ENCODE data around the gene HTR2A. TPM values are rescaled to one million over a fixed set of nuclear protein-coding genes. Genes with fewer than 3 reads are reported as not detected.

The HTR2A gene
- total and polyA plus RNA-seq, 2 donors (not counting 3 experiments of a cell fraction or from before 2014, with no cell fraction given), result not detected

DNA sequence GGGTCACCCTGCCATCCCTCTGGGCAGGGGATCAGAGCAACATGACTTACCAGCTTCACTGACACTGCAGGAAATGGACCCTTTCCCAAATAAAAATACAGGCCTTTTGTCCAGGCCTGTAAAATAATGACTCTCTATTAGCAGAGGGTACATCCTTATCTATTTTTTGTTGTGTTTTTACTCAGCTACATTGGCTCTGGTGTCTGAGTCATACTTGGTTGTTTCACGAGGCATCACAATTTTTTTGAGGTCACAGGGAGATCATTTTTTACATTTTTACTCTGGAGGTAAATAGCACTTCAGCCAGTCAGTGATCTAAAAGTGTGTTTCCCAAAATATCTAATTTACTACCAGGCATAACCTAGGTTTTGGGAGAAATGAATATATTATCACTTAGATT, 6.9 kb upstream of the HTR2A start:
- Histone ChIP-seq H4K20me1 (replicated peaks; ENCODE audit: control insufficient read depth, extremely low read depth, insufficient read depth, low read length) (no peaks in the 10 kb centered on the region), H3K9ac (replicated peaks; ENCODE audit: extremely low read depth, insufficient read depth, low read length) (no peak overlapping the region), H3K9me3 (replicated peaks; ENCODE audit: control insufficient read depth, insufficient read depth, low read length) (no peaks in the 10 kb centered on the region), H3K9me1 (replicated peaks; ENCODE audit: control insufficient read depth, extremely low read depth, insufficient read depth, low read length) (no peaks in the 10 kb centered on the region), H3K4me3 (replicated peaks in 1 of 3; ENCODE audit: insufficient read depth in 1 of 3, low read depth in 1 of 3, low read length in 3 of 3) (no peak overlapping the region), H3K79me2 (ENCODE audit: control insufficient read depth, insufficient read depth, low read length) (no peaks in the 10 kb centered on the region), H2AFZ (ENCODE audit: low read depth, low read length) (no peak overlapping the region), H3K36me3 (ENCODE audit: control insufficient read depth in 2 of 2, extremely low read depth in 1 of 2, insufficient read depth in 2 of 2, low read length in 2 of 2) (no peaks in the 10 kb centered on the region), H3K27me3 (ENCODE audit: control insufficient read depth in 2 of 2, insufficient read depth in 2 of 2, low read length in 2 of 2) (no peaks in the 10 kb centered on the region), H3K4me1 (ENCODE audit: control insufficient read depth, extremely low read depth, insufficient read depth, low read length) (no peaks in the 10 kb centered on the region), H3K27ac (ENCODE audit: insufficient read depth, low read depth, low read length) (no peak overlapping the region), H3K4me2 (ENCODE audit: insufficient read depth, low read length) (no peak overlapping the region)
- intact Hi-C loops (cut with micrococcal nuclease), result no loop called here
- CTCF ChIA-PET, result interaction anchor here (0.8 kb wide), 1 partner anchor 8 kb away, joined by 3 read pairs; no protein-coding TSS in a partner anchor
- TF ChIP-seq POLR2AphosphoS5 (IDR thresholded peaks at IDR 0.05; ENCODE audit: insufficient read depth, low read depth, low read length) (no peak), JUN (IDR thresholded peaks at IDR 0.05; ENCODE audit: borderline replicate concordance, insufficient read depth, insufficient read length, low read depth) (no peak), MYC (IDR thresholded peaks at IDR 0.05; ENCODE audit: low read depth, low read length) (no peak), EZH2 (IDR thresholded peaks at IDR 0.05; ENCODE audit: borderline replicate concordance, low read depth, low read length, severe bottlenecking) (no peak), POLR2A (IDR thresholded peaks at IDR 0.05; ENCODE audit: low read depth, low read length) (no peak), FOS (IDR thresholded peaks at IDR 0.05; ENCODE audit: borderline replicate concordance, insufficient read depth, low read length) (no peak), GATA2 (IDR thresholded peaks at IDR 0.05; ENCODE audit: insufficient read depth, insufficient read length, low read depth, low read length) (no peak)
- TF ChIP-seq, protein P1, sequence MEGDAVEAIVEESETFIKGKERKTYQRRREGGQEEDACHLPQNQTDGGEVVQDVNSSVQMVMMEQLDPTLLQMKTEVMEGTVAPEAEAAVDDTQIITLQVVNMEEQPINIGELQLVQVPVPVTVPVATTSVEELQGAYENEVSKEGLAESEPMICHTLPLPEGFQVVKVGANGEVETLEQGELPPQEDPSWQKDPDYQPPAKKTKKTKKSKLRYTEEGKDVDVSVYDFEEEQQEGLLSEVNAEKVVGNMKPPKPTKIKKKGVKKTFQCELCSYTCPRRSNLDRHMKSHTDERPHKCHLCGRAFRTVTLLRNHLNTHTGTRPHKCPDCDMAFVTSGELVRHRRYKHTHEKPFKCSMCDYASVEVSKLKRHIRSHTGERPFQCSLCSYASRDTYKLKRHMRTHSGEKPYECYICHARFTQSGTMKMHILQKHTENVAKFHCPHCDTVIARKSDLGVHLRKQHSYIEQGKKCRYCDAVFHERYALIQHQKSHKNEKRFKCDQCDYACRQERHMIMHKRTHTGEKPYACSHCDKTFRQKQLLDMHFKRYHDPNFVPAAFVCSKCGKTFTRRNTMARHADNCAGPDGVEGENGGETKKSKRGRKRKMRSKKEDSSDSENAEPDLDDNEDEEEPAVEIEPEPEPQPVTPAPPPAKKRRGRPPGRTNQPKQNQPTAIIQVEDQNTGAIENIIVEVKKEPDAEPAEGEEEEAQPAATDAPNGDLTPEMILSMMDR (IDR thresholded peaks at IDR 0.05; ENCODE audit: extremely low read depth in 1 of 2, insufficient read depth in 1 of 2, low read depth in 1 of 2, low read length in 2 of 2), result no peak
- TF ChIP-seq, protein P2, sequence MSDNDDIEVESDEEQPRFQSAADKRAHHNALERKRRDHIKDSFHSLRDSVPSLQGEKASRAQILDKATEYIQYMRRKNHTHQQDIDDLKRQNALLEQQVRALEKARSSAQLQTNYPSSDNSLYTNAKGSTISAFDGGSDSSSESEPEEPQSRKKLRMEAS (IDR thresholded peaks at IDR 0.05; ENCODE audit: insufficient read depth, insufficient read length), result no peak
- dilution Hi-C loops (cut with MboI; ENCODE audit: extremely low pct_ligation_motif_present, low sequenced_read_pairs), result no loop called here
- DNase-seq (ENCODE audit: low read depth, low spot score) (no peak), FAIRE-seq (no peak)
- POLR2A ChIA-PET, result no interaction called here
- BruUV-seq (replicated peaks), result no TSS peak
